Stimulated activated CD8-positive, alpha-beta memory T cell treated with anti-CD3 and anti-CD28 coated beads, Interleukin-4, amount 100 ng/mL, for 4 hours (primary cell): ENCODE data around the gene SPSB3.

Experiments
- DNase-seq, 2 donors: peaks; one replicate each; pipeline ENCODE4 v3.0.0-alpha.2; 2020; ENCODE audit warnings: low read depth in 2 of 2, low spot score in 1 of 2

The SPSB3 gene

DNA sequence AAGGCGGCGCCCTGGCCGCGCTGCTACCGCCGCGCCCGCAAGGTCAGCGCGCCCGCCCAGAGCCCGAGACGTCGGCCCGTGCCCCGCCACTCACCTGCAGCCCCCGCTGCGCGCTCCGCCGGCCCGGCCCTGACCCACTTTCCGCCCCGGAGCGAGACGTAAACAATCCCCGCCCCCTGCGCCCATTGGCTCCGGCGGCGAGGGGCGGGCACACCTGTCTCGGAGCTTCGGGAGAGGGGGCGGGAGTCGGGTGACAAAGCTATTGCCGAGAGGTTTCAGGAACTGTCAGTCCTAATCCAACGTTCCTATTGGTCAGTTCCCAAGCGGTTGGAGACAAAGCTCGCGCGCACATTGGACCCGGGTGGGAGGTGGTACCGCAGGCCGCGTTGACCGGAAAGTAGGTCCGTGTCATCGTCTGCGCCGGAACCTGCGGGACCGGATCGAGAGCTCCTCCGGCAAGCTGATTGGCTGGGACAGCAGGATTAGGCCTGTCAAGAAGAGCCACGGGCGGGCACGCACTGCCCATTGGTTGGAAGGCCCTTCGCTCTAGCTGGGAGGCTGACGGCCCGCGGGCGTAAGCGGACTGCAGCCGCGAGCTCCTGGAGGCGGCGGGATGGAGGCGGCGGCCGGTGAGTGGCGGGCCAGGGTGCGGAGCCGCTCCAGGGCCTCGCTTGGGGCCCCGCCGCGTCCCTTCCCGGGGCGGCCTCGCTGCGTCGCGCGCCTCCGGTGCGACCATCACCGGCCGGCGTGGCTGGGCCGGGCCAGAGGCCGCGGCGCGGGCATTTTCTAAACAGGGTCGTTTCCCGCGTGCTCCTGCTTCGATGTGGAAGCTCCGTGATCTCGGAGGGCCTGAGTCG, at the start of gene SPSB3, which contains the start of gene NUBP2:
TSS of gene SPSB3 (minus strand) at position 164 of the 857 bp plus-strand sequence. CDS start 1,088 bp downstream, outside the sequence.
TSS of gene NUBP2 (plus strand) at position 553 of the 857 bp plus-strand sequence. CDS start at position 614, 61 bp downstream.
- DNase-seq: peak; percentile 92 to 97

DNA sequence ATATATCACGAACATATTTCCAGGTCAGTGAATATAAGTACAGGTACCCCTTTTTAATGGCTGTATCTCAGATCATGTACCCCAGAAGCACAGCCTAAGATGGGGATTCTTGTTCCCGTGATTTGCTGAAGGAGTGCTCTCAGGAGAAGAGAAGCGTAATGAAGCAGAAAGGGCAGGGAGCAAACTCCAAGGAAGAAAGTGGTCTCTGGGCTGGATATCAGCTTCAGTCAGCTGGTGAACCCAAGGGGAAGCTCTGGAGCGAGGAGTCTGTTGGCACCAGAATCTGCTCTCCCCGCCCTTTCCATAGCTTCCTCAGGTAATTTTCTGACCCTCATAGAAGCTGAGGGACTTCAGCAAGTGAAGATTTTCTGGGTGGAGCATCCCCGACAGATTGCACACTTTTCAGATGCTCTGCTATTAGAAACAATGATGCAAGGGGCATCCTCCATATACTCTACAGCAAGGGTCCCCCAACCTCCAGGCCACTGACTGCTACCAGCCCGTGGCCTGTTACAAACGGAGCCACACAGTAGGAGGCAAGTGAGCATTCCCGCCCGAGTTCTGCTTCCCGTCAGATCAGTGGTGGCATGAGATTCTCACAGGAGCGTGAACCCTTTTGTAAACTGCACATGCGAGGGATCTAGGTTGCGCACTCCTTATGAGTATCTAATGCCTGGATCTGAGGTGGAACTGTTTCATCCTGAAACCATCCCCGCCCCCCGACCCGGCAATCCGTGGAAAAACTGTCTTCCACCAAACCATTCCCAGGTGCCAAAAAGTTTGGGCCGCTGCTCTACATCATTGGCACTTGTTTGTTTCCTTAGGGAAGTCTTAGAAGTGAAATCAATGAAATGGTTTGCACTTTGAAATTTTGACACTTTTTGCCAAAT, 49.1 kb upstream of the SPSB3 start:
- DNase-seq: no peak

DNA sequence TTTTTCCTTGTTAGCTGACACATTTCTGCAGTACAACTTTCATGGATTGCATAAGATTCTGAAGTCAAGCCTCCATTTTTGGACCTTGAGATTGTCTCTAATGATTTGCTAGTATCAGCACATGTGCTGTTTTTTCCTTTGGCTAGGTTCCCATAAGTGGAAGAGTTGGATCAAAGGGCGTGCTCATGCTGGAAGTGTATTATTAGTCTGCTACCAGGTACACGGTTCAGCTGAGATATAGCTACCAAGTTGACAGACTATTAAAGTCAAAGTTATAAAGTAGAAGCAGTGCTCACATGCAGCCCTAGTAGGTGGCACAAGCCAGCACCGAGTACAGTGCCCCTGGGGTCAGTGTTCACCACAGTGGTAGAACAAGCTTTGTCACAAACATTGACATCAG, 47.8 kb upstream of the SPSB3 start:
- no peak for DNase-seq

DNA sequence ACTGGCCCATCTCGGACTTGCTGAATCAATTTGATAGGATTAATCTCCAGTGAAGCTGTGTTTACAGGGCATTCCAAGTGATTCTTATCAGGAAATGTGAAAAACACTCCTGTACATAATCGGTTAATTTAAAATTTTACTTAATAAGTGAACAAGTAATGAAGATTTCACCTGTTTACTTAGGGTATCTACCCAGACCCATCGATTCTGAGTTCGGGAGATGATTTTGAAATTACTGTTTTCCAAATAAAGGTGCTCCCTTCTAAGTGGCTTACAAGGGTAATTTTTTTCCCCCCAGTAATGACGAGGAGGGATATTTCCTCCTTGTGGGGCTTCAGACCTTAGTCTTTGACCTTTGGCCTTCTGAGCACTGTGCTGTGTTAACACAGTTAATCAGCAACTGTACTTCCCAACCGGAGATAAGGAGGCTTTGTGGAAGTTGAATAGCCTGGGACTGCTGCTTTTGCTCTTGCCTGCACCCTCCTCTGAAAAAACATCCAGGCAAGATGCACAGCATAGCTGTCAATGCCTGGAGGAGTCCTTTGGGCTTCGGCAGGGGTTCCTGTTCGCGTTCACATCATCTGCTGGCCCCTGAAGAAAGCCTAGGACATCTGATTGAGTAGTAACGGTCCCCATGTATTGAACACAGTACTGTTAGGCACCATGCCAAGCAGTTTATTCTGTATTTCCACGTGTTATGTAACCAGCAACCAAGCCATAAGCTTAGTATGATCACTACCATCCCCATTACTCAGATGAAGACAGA, 46.5 kb upstream of the SPSB3 start:
- no peak for DNase-seq

DNA sequence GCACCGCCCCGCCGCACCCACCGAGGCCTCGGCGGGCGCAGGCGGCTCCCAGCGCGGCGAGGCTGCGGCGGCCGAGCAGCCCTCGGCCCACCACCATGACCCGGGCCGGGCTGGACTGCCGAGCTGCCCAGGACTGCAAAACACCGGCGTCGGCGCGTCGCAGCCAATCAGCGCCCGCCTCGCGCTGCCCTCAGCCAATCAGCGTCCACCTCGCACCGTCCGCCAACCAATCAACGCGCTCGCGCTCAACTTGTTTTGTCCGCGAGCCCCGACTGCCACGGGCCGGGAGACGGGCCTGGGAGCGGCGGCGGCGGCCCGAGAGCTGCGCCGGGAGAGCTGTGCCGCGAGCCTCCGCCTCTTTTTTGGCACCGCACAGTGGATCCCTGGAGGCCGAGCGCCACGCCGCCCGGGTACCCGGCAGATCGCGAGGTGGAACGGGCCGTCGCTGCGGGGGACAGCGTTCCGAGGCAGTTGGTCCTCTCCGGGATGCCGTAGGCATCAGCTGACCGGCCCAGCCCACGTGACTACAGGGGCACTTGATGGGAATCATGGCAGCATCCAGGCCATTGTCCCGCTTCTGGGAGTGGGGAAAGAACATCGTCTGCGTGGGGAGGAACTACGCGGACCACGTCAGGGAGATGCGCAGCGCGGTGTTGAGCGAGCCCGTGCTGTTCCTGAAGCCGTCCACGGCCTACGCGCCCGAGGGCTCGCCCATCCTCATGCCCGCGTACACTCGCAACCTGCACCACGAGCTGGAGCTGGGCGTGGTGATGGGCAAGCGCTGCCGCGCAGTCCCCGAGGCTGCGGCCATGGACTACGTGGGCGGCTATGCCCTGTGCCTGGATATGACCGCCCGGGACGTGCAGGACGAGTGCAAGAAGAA, 44.6 kb upstream of the SPSB3 start, which contains the start of the genes FAHD1 and HAGH:
TSS of gene FAHD1 (plus strand) at position 516 of the 883 bp plus-strand sequence. CDS start at position 549, 33 bp downstream.
TSS of gene HAGH (minus strand) at position 135 of the 883 bp plus-strand sequence. CDS start at position 97, 38 bp downstream.
- DNase-seq: peak; percentile 72 to 76

DNA sequence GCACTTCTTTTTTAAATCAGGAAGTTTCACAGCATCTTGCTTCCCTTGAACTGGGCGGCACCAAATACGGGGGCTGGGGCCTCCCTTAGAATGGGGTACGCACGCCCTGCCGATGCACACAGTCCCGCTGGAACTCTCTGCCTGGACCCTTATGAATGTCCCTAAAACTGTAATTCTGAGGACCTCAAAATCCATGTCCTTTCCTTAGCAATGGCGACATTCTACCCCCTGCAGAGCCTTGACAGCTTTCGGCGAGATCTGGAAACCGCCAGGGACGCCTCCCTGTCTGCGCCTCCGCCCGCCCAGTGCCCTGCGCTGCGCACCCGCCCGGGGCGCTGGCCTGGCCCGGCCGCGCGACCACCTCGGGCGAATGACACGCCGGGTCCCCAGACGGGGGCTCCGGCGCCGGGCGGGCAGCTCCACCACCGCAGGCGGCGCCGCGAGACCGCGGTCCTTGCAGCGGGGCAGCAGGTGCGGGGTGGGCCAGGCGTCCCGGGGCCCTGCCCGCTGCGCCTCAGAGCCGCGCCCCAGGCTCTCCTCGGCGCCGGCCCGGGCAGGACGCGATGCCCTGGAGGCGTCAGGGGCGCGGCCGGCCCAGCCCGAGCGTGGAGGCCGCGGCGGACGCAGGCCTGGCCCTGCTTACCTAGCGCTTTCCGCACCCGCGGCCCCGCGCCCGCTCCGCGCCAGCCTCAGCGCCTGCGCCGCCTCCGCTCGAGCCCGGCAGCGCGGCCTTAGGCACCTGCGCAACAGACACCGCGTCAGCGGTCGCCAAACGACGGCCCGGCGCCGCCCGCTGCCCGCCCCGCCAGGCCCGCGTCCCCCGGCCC, 43.7 kb upstream of the SPSB3 start:
- DNase-seq: peak in 1 of 2 donors; percentile 29

DNA sequence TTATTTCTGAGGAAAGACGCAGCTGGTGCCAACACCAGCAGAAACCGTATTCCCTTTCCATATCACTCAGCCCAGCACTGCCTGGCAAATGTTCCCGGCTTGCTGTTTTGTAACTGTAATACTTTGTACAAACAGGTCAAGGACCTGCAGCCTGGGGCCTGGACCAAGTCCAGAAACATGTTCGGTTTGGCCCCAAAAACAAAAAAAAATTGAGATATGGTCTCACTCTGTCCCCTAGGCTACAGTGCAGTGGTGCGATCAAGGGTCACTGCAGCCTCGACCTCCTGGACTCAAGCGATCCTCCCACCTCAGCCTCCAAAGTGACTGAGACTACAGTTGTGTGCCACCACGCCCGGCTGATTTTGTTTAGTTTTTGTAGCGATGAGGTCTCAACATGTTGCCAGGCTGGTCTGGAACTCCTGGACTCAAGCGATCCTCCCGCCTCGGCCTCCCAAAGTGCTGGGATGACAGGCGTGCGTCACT, 43.1 kb upstream of the SPSB3 start:
- DNase-seq: no peak

DNA sequence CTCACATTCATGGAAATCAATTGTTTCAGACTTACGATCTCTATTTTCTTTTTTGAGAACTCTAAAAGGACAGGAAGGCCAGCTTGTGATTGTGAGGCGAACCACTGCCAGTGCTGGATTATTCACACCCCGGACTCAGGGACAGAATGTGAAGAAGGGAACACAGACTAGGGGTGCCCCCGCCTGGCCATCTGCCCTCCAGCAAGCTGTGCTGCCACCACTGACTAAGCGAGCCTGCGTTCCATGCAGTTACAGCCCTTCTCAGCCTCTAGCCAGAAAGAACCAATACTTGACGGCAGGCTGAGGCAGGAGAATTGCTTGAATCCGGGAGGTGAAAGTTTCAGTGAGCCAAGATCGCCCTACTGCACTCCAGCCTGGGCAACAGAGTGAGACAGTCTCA, 41.5 kb upstream of the SPSB3 start:
- no peak for DNase-seq

DNA sequence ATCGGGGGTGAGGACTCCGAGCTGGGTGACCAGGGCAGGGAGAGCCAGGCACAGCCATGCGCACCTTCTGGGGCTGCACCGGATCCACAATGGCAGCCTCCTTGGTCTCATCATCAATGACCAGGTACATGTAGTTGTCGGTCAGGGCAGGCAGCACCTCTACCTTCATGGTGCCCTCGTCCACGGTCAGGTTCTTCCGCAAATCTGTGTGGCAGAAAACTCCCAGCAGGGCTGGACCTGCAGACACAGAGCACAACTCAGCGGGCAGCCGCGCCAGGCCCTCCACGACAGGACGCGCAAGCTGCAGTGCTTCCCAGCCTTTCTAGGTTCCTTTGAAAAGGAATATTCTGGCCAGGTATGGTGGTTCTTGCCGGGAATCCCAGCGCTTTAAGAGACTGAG, 40.4 kb upstream of the SPSB3 start:
- no peak for DNase-seq

DNA sequence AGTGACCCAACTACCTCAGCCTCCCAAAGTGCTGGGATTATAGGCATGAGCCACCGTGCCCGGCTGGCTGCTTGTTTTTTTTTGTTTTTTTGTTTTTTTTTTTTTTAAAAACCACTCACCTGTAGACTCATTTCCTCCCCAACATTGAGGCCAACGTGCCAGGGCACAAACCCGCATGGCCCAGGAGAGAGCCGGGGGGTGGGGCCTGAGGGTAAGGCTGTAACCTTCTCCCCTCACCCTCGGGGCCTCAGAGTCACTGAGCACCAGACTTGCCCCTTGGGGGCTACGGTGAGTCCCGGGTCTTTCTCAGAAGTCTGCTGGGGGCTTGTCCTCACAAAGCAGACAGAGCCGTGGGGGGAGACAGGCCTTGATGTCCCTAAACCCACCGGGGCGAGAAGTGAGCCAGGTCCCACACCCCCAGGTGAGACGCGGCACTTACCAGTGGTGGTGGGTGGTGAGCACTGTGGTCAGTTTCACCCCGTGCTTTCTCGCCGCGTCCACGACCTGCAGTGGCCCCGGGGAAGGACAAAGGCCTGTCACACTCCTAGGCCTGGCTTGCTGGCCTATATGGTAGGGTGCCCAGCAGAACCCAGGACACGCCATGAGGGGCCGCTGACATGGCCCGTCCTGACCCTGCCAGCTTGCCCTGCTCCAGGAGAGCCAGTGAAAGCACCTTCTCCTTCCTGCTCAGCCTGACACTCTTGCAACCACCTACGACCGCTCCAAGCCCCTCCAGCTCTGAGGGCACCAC, 39.7 kb upstream of the SPSB3 start:
- DNase-seq: no peak

DNA sequence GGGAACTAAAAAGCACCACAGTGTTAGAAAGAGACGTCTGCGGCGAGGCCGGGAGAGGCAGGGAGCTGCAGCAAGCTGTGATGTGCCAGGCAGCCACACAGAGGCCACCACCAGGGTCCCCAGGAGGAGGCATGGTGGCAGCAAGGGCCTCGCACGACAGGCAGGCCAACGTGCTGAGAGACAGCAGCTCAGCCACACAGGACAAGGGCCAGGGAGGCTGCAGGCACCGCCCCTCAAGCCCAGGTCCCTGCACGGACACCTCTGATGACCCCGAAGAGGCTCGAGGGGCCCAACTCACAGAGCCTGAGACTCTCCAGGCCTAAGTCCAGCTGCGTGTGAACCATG, 38.5 kb upstream of the SPSB3 start:
- DNase-seq: no peak

DNA sequence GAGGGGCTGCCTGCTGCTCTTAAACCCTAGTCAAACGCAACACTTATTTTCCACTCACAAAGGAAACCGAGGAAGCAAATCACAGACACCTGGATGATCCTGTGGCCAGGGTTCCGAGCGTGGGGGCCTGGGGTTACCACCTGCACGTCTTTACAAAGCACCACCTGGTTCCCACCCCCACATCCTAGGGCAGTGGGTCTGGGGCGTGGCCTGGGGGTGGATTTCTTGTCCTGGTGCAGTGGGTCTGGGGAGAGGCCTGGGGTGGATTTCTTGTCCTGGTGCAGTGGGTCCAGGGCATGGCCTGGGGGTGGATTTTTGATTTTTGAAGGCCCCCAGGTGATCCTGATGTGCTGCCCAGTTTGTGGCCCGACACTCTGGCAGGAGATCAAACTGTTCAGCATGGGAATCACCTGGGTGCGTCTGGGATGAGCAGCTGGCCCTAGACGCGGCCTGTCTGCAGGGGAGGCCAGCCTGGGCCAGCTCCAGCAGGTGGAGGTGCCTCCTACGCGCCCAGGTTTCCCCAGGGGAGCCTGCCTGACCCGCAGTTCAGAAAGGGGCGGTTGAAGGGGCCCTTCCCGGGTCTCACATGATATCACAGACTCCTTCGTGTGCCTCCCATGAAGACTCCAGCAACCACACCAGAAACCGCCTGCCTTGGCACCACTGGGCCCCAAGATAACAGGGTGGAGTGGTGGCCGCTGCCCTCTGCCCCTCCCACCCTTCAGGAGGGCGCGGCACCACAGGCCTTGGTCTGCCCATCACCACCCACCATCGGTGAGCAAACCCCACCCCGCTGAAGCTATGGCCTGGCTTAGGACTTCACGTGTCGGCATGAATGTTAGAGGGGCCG, 38.0 kb upstream of the SPSB3 start:
- DNase-seq: no peak

DNA sequence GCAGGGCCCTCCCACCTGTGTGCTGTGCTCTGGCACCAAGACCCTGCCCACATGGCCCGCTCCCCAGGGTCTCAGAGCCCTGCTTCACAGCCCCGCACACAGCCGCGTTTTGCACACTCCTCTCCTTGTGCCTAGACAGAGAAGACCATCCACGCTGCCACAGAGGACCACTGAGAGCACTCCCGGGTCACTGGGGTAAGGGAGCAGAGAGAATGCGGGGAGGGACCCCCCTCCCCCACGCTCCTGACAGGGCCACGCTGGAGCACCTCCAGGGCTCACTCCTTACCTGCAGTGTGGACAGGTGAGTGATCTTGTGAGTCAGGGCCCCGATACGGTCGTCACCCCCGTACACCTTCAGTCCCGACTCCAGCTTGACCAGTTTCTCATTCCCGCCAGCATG, 37.2 kb upstream of the SPSB3 start:
- DNase-seq: no peak

DNA sequence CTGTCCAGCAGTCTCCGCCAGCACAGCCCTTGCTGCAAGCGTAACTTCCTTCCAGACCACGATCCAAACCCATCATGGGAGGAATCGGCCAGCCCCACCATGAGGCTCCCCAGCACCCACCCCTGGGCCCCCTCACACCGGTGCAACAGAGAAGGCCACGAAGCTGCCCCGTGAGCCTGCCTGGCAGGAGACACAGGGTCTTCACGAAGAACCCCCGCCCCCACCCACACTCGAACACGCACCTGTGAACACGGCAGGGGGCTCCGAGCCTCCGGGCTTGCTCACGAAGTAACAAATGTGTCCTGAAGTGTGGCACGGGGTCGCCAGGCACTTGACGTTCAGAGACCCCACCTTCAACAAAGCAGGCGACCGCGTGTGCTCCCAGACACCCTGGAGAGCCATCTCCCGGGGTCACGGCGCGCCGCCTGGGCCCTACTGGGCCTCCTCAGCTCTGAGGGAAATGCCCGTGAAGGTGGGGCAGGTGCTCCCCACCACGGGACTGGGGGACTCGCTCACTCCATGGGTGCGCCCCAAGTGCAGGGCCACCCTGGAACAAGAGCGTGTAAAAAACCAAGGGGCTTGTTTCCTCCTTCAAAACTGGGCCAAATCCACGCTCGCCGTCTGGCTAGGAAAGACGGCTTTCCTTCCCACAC, 36.6 kb upstream of the SPSB3 start:
- no peak for DNase-seq

DNA sequence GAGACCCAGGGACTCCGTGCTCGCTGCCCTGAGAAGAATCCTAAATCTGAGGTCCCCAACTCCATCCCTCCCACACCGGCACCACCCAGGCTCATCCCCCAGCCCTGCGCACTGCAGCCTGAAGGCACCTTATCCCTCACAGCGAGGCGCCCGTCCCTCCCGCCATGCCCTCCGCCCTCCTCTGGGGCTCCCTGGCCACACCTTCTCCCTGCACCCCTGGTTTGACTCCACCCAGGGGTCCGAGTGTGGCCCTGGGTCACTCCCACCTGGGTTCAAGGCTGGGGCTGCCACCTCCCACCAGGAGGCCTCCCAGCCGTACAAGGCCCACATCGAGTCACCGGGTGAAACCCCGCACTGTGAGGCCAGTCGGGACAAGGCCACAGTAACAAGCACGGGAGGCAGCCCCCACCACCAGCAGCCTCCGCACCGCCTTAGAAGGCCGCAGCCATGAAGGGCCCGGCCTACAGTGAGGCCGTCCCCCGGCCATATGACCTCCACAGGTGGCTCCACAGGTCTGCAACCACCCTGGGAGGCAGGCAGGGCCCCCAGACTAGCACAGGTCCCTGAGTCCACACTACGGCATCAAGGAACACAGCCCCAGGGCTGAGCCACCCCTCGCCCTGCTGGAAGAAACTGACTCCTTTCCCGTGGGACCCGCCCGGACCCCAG, 36.0 kb upstream of the SPSB3 start:
- no peak for DNase-seq

DNA sequence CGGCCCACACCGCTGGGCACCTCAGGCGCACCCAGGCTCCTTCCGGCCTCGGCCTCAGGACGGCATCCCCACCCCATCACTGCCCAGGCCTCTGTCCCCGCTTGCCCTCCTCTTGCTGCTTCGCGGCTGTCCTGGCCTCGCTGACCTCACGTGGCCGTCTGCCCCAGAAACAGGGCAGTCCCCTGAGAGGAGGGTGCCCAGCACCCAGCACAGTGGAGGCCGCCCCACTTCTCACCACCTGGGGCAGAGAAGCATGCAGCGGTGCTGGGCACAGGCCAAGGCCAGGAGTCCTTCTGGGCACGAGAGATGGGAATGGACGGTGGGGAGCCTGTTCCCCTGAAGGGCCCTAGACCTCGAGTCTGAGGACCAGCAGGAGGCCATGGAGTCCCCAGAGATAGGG, 35.3 kb upstream of the SPSB3 start:
- DNase-seq: no peak

DNA sequence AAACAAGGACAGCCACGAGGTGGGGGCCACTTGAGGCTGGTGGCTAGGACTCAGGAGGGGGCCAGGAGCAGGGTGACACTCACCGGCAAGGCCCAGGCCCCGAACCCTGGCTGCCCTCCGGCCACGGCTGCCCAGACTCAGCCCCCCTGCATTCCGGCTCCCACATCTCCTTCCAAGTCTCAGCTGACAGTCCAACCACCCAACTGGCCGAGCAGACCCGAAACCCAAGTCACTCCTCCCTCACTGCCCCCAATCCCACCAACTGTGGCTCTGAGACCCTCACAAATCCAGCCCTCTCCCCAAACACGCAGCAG, 34.9 kb upstream of the SPSB3 start:
- DNase-seq: no peak
